HG03439 (cell line): ENCODE results near the gene HTRA3.

Experiments used
- ATAC-seq: cut with Tn5 transposase; IDR thresholded peaks from one replicate; pipeline ENCODE4 v1.9.1; 2021; ENCODE audit warnings: mild to moderate bottlenecking, moderate library complexity; ENCODE audit not compliant: unreplicated experiment

Gene HTRA3

GRCh38 chr4:8269535-8270417 is at the start of gene HTRA3:
Gene HTRA3, plus strand, starts transcription at chr4:8269754. Its CDS starts 215 bp downstream, at chr4:8269969.
- no peak for ATAC-seq

DNA sequence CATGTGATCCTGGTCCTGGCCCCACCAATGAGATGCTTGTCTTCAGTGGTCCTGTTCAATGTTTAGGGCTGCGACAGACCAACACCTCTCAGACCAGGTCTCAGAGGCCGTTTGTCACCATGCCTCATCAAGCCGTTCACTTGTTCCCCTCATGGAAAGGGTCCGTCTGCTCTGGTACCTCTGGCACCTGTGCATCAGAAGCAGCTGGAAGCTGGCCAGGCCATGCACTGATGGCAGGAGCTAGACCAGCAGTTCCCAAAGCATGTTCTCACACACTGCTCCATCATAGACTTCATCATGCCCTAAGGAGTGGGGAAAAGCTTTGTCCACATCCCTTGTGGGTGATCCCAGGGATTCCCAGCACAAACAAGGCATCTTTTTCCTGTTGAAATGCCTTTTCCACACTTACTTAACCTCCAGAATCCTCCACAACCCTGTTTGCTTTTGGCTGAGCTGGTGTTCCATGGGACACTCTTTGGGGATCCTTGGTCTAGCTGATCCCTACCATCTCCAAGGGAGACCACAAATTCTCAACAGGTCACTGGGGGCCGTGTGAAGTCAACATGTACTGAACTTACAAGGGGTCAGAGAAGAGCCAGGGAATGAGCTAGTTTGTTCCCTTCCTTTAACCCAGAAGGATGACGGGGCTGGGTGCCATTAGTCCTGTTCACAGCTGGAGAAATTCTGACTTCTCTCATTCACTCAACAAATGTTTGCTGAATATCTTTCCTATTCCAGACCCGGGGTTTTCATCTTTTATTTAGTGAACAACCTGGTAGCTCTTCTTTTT is 48.7 kb upstream of the HTRA3 start:
- no peak for ATAC-seq

DNA sequence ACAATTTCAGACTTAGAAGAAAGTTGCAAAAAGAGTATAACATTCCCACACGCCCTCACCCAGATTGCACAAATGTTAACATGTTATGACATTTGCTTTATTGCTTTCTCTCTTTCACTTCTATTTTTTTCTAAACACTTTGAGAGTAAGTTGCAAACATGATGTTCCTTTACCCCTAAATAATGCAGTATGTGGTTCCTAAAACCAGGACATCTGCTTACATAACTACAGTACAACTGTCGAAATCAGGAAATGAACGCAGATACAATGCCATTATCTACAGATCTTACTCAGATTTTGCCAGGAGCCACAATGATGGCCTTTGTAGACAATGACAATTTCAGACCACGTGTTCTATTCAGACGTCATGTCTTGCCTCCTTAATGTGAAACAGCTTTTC is 48.1 kb upstream of the HTRA3 start:
- ATAC-seq: no peak

- no peak for ATAC-seq
Measured at GRCh38 chr4:8221985-8222384, 47.6 kb upstream of the HTRA3 start.

DNA sequence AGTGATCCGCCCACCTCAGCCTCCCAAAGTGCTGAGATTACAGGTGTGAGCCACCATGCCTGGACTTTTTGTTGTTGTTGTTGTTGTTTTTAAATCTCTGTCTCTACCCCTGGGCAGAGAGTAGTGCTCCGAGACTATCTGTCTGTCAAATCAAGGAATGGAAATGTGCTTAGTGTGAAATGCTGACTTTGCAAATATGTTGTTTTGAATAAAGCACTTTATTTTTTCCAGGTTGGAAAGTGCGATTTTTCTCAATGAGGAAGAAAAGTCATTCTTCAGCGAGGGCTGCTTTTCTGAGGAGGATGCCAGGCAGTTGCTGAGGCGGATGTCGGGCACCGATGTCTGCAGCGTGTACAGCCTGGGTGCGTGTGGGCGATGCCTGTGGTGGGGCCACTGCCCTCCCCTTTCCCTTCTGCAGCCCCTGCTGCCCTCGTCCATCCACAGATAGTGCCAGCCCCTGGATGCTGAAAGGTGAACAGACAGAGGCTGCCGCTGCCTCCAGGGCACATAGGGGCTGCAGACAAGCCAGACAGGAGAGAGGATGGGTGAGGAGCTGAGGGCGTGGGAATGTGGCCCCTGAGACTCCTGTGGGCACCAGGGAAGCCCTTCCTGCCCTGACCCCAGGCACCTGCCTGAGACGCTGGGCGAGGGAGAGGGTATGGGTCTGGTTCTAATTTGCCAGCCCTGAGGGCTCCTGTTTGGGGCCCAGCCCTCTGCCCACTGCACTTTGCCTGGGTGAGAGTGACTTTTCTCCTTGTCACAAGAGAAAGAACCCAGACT is 46.8 kb upstream of the HTRA3 start:
- ATAC-seq: no peak

DNA sequence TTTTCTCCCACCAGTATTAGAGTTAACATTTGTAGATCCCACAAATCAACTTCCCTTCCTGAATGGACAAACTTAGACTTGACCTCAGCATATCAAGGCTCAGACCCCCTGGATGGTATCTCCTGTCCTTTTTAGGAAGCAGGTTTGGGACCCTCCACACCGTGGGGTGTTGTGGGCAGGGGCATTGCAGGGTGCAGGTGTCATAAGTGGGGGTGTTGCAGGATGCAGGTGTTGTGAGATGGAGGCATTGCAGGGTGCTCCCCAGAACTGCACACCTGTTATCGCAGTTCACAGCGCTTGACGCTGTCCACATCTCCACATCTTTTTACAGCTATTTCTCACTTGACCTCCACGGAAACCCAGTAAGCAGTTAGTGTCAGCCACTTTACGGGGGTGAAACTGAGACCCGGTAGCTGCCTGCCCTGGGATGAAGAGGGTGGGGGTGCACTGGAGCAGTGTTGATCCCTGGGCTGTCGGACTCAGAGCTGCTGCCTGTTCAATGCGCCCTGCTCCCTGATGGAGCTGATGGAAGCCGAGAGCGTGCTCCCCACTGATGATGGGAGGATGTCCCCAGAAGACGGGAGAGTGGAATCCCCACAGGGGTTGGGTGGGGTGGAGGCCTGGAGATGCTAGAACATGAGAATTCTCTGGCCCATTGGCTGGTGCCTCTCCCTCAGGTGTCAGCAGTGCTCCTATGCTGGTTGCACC is 45.1 kb upstream of the HTRA3 start:
- ATAC-seq: no peak

GRCh38 chr4:8224975-8225625 is 44.5 kb upstream of the HTRA3 start:
- ATAC-seq: no peak

DNA sequence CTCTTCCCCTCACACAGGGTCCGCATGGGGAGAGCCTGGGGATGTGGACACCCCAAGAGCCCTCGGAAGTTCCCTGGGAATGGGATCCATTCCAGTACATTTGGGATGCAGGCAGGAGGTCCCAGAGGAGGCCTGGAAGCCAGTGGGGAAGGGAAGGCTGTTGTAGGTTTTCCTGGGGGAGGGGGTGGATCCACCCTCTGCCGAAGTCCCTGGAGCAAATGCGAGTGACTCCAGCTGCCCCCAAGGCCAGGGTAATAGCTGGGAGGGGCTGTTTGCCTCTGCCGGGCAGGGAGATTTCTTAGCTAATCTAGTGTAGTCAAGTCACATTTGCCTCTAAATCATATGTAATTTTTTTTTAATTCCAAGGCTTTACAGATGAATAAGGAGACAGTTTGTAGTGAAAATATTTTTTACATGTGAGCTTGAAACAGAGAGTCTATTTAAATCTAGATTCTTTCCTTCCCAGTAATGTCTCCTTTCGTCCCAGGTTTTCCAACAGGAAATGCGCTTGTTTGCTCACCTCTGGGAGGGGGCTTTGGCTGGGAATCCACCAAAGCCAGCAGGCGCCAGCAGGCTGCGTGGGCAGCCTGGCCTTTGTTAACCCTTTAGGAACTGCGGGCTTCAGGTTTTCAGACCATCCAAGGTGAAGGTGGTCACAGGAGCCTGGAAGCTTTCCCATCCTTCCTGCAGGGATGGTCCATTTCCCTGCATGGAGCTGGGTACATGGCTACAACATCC is 43.7 kb upstream of the HTRA3 start:
- ATAC-seq: no peak

DNA sequence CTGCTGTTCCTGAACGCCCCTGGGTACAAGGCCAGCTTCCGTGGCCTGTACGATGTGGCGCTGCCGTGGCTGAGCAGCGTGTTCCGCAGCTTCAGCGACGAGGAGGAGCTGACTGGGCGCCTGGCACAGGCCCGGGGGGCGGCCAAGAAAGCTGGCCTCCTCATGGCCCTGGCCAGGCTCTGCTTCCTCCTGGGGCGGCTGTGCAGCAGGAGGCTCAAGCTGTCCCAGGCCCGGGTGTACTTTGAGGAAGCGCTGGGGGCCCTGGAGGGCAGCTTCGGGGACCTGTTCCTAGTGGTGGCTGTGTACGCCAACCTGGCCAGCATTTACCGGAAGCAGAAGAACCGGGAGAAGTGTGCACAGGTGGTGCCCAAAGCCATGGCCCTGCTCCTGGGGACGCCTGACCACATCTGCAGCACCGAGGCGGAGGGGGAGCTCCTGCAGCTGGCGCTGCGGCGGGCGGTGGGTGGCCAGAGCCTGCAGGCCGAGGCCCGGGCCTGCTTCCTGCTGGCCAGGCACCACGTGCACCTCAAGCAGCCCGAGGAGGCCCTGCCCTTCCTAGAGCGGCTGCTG is 42.3 kb upstream of the HTRA3 start:
- ATAC-seq: no peak

DNA sequence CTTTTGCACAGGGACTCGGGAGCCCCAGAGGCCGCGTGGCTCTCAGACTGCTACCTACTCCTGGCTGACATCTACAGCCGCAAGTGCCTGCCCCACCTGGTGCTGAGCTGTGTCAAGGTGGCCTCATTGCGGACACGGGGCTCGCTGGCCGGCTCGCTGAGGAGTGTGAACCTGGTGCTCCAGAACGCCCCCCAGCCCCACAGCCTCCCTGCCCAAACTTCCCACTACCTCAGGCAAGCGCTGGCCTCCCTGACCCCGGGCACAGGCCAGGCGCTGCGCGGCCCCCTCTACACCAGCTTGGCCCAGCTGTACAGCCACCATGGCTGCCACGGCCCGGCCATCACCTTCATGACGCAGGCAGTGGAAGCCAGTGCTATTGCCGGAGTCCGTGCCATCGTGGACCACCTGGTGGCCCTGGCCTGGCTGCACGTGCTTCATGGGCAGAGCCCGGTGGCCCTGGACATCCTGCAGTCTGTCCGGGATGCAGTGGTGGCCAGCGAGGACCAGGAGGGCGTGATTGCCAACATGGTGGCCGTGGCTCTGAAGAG is 41.7 kb upstream of the HTRA3 start:
- no peak for ATAC-seq

DNA sequence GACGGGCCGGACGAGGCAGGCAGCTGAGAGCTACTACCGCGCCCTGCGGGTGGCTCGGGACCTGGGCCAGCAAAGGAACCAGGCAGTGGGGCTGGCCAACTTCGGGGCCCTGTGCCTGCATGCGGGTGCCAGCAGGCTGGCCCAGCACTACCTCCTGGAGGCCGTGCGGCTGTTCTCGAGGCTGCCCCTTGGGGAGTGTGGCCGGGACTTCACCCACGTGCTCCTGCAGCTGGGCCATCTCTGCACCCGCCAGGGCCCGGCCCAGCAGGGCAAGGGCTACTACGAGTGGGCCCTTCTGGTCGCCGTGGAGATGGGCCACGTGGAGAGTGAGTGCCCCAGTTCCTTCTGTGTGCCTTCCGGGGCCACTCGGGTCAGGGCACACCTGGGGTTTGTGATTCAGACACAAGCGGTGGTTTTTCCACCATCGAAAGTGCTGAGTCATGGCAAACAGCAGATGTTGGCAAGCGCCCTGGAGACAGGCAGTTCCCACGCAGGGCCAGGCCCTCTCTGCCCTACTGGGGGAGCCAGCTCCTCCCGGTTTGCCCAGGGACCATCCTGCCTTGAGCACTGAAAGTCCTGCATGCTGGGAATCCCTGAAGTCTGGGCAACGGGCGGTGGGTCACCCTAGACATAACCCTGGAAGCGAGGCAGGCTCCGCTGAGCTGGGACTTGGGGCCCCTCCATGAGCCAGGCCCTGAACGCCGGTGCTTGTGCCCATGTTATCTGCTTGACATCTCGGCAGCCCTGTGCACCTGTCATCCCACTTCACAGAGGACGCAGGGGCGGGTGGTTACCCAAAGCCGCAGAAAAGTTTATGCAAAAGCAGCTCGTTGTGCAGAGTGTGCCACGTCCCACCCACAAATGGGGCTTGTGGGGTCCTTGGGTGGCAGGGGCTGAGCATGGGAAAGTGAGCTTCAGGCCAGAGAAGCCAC is 41.0 kb upstream of the HTRA3 start:
- peak; percentile 75 for ATAC-seq

- no peak for ATAC-seq
Measured at GRCh38 chr4:8229331-8229975, 40.1 kb upstream of the HTRA3 start.

- no peak for ATAC-seq
Measured at GRCh38 chr4:8230033-8230432, 39.5 kb upstream of the HTRA3 start.

DNA sequence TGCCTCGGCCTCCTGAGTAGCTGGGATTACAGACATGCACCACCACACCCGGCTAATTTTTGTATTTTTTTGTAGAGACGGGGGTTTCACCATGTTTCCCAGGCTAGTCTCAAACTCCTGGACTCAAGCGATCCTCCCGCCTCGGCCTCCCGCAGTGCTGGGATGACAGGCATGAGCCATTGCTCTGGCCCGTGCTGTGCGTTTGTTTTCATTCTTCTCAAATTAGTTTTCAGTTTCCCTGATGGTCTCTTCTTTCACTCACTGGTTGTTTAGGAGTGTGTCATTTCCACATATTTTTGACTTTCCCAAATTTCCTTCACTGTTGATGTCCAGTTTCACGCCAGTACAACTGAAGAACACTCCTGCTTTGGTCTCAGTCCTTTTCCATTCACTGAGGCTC is 38.7 kb upstream of the HTRA3 start:
- no peak for ATAC-seq

- no peak for ATAC-seq
Measured at GRCh38 chr4:8231551-8232049, 38.0 kb upstream of the HTRA3 start.

DNA sequence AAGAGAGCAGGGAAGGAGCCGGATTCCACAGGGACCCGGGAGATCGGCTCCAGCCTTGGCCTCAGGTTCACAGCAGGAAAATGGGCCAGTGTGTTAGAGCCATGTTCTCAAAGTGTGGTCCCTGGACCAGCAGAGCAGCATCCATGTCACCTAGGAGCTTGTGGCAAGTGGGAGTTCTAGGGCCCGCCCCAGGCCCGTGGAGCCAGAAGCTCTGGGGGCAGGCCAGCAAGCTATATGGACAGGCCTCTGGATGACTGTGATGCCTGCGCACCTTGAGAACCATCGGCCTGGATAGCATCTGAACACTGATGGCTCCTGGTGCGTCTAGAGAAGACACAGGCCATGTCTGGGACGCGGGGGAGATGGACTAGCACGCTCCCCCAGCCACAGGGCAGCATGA is 36.8 kb upstream of the HTRA3 start:
- no peak for ATAC-seq
